ENCODE data around the gene MALL.
A peak's percentile ranks its signal among the peaks of the same experiment; 100 is the strongest.

MALL gene

GRCh38 chr2:110105608-110106467 is 9.8 kb downstream of the MALL start:
- H3K4me1 ChIP-seq, result peaks cover 2% of the 10 kb centered on the region
- no peak for TF ChIP-seq CTCF (IDR thresholded peaks at IDR 0.05)
- H3K9me3 ChIP-seq (ENCODE audit: control insufficient read depth, low read length), result no peaks in the 10 kb centered on the region
- no peak overlapping the region for H2AFZ ChIP-seq
- H3K79me2 ChIP-seq, result no peaks in the 10 kb centered on the region
- H3K9ac ChIP-seq, result no peak overlapping the region
- H3K36me3 ChIP-seq (ENCODE audit: control insufficient read depth, insufficient read depth, low read length), result no peaks in the 10 kb centered on the region
- no peak overlapping the region for H3K4me3 ChIP-seq (ENCODE audit: low read depth, low read length)
- H3K27ac ChIP-seq, result no peak overlapping the region
- H3K27me3 ChIP-seq (ENCODE audit: control insufficient read depth, insufficient read depth, low read length), result no peaks in the 10 kb centered on the region
- no peak overlapping the region for H3K4me2 ChIP-seq (ENCODE audit: low read length)

GRCh38 chr2:110105183-110105582 is 10.4 kb downstream of the MALL start:
- Histone ChIP-seq H3K79me2 (no peaks in the 10 kb centered on the region), H3K9ac (no peak overlapping the region), H3K27ac (no peak overlapping the region), H3K9me3 (ENCODE audit: control insufficient read depth, low read length) (no peaks in the 10 kb centered on the region), H3K4me1 (peaks cover 2% of the 10 kb centered on the region), H3K27me3 (ENCODE audit: control insufficient read depth, insufficient read depth, low read length) (no peaks in the 10 kb centered on the region), H3K4me2 (ENCODE audit: low read length) (no peak overlapping the region), H3K4me3 (ENCODE audit: low read depth, low read length) (no peak overlapping the region), H3K36me3 (ENCODE audit: control insufficient read depth, insufficient read depth, low read length) (no peaks in the 10 kb centered on the region), H2AFZ (no peak overlapping the region)
- TF ChIP-seq CTCF (IDR thresholded peaks at IDR 0.05), result no peak

- no peak overlapping the region for H3K27ac ChIP-seq
- H3K9ac ChIP-seq, result no peak overlapping the region
- H3K27me3 ChIP-seq (ENCODE audit: control insufficient read depth, insufficient read depth, low read length), result no peaks in the 10 kb centered on the region
These were observed 11.4 kb downstream of the MALL start for GRCh38 chr2:110104025-110104771.

GRCh38 chr2:110103061-110103961 is 12.3 kb downstream of the MALL start:
- no peak for TF ChIP-seq CTCF (IDR thresholded peaks at IDR 0.05)
- Histone ChIP-seq H3K4me1 (peaks cover 5% of the 10 kb centered on the region), H3K4me3 (ENCODE audit: low read depth, low read length) (no peak overlapping the region), H3K9me3 (ENCODE audit: control insufficient read depth, low read length) (no peaks in the 10 kb centered on the region), H3K27me3 (ENCODE audit: control insufficient read depth, insufficient read depth, low read length) (no peaks in the 10 kb centered on the region), H3K27ac (peak overlapping the region; percentile 63), H2AFZ (no peak overlapping the region), H3K79me2 (no peaks in the 10 kb centered on the region), H3K36me3 (ENCODE audit: control insufficient read depth, insufficient read depth, low read length) (no peaks in the 10 kb centered on the region), H3K9ac (no peak overlapping the region), H3K4me2 (ENCODE audit: low read length) (no peak overlapping the region)

More at GRCh38 chr2:110104025-110104771, 11.4 kb downstream of the MALL start:
- H3K4me2 ChIP-seq (ENCODE audit: low read length), result no peak overlapping the region
- no peak overlapping the region for H2AFZ ChIP-seq
- peaks cover 3% of the 10 kb centered on the region for H3K4me1 ChIP-seq
- no peaks in the 10 kb centered on the region for H3K36me3 ChIP-seq (ENCODE audit: control insufficient read depth, insufficient read depth, low read length)
- H3K79me2 ChIP-seq, result no peaks in the 10 kb centered on the region
- no peak for TF ChIP-seq CTCF (IDR thresholded peaks at IDR 0.05)
- no peaks in the 10 kb centered on the region for H3K9me3 ChIP-seq (ENCODE audit: control insufficient read depth, low read length)
- H3K4me3 ChIP-seq (ENCODE audit: low read depth, low read length), result no peak overlapping the region

All from parathyroid adenoma (tissue), 2 donors.